Embryonic facial prominence (tissue), 1 donor: ENCODE data around the gene ZBTB24.

Experiments used
- DNase-seq: peaks from one replicate; pipeline ENCODE4 v3.0.0-alpha.2; 2016; ENCODE audit errors: extremely low spot score

ZBTB24 gene

GRCh38 chr6:109420751-109421150, 62.3 kb downstream of the ZBTB24 start:
- no peak for DNase-seq

DNA sequence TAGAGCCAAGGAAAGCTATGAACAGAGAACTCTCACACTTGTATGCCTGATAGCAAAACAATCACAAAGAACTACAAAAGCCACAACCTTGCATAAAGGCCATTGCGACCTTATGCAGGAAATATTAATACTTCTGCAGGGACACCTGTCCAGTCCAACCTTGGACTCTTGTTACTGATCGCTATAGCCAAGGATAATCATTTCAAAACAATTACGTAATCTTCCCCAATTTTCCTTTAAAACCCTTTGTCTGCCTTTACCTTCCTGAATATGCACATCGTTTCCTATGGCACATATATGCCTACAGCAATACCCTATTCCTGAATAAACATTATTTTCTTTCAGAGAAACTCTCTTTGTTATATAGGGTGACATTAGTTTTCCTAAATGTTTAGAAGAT, 65.4 kb downstream of the ZBTB24 start:
- no peak for DNase-seq
